Calu3 (cell line): ENCODE measurements around the gene KLRC4. TPM values are rescaled to one million over a fixed set of nuclear protein-coding genes. Genes with fewer than 3 reads are reported as not detected.
"Not testable (repeated sequence)": the region's sequence is repeated elsewhere in the genome, so short reads cannot be mapped to it uniquely, and the experiment has no call there.

Experiments used
- BruUV-seq: library from RNA; stranded (reverse); fragments of 400-500 nt; replicated peaks from 2 replicates; lab custom pipeline; 2021; lab: Mats Ljungman, UMichigan
- CTCF ChIA-PET: fragments of 300-600 bp; sonication (Branson Sonifier 250); formaldehyde crosslinking; loops from one replicate; lab custom pipeline; 2022; ENCODE audit warnings: antibody characterized with exemption; lab: Charles Lee
- DNase-seq: peaks from one replicate; pipeline ENCODE4 v3.0.0; 2022
- H3K27ac Mint-ChIP-seq: one replicate; pipeline ENCODE4 v1.8.0; 2022; ENCODE audit warnings: mixed read lengths; ENCODE audit not compliant: unreplicated experiment
- H3K27me3 Mint-ChIP-seq: one replicate; pipeline ENCODE4 v1.8.0; 2022; ENCODE audit warnings: mixed read lengths; ENCODE audit not compliant: unreplicated experiment
- H3K36me3 Mint-ChIP-seq: one replicate; pipeline ENCODE4 v1.8.0; 2022; ENCODE audit warnings: mild to moderate bottlenecking, moderate library complexity, mixed read lengths; ENCODE audit not compliant: insufficient read depth, unreplicated experiment
- H3K4me1 Mint-ChIP-seq: one replicate; pipeline ENCODE4 v1.8.0; 2022; ENCODE audit warnings: mild to moderate bottlenecking, low read depth, mixed read lengths; ENCODE audit not compliant: unreplicated experiment
- H3K4me3 Mint-ChIP-seq: one replicate; pipeline ENCODE4 v1.8.0; 2022; ENCODE audit warnings: mild to moderate bottlenecking, low read depth, moderate library complexity, mixed read lengths; ENCODE audit not compliant: unreplicated experiment
- H3K9me3 Mint-ChIP-seq: one replicate; pipeline ENCODE4 v1.8.0; 2022; ENCODE audit warnings: low read depth, mixed read lengths; ENCODE audit not compliant: unreplicated experiment
- CTCF ChIP-seq: fragments of 200-600 bp; IDR thresholded peaks from one replicate; pipeline ENCODE4 v1.8.0; 2022; ENCODE audit warnings: antibody characterized with exemption; ENCODE audit not compliant: unreplicated experiment
- intact Hi-C: fragments of 100-400 bp; cut with micrococcal nuclease; formaldehyde crosslinking; loops from one replicate; pipeline ENCODE4 v1.10.0; 2022; ENCODE audit not compliant: unreplicated experiment
- total RNA-seq: library from RNA; stranded (reverse); gene quantifications from 2 replicates; pipeline ENCODE4 v1.2.3, GENCODE V29; 2022

The KLRC4 gene
- total RNA-seq, 1 experiment from 2014 or later, result not detected

- no peaks in the 10 kb centered on the region for H3K27me3 Mint-ChIP-seq
- no peaks in the 10 kb centered on the region for H3K9me3 Mint-ChIP-seq
- peaks cover 6% of the 10 kb centered on the region for H3K36me3 Mint-ChIP-seq
- DNase-seq, result no peak
- H3K4me1 Mint-ChIP-seq, result peaks cover 24% of the 10 kb centered on the region
- H3K27ac Mint-ChIP-seq, result no peak overlapping the region
- intact Hi-C loops, result no loop called here
- no peak overlapping the region for H3K4me3 Mint-ChIP-seq
- TF ChIP-seq CTCF, result no peak
- CTCF ChIA-PET, result no interaction called here
- BruUV-seq, result no TSS peak
Observed at GRCh38 chr12:10398168-10398567, 11.4 kb downstream of the KLRC4 start.

GRCh38 chr12:10397296-10397695, 12.3 kb downstream of the KLRC4 start:
- H3K4me3 Mint-ChIP-seq, result no peak overlapping the region
- H3K4me1 Mint-ChIP-seq, result peaks cover 30% of the 10 kb centered on the region
- BruUV-seq, result no TSS peak
- no peak for TF ChIP-seq CTCF
- intact Hi-C loops, result no loop called here
- H3K27ac Mint-ChIP-seq, result no peak overlapping the region
- H3K36me3 Mint-ChIP-seq, result peaks cover 6% of the 10 kb centered on the region
- no peak for DNase-seq
- CTCF ChIA-PET, result interaction anchor here (0.6 to 0.7 kb wide), 2 partner anchors 14 to 31 kb away, joined by 3 to 4 read pairs; no protein-coding TSS in a partner anchor
- H3K9me3 Mint-ChIP-seq, result no peaks in the 10 kb centered on the region
- H3K27me3 Mint-ChIP-seq, result no peaks in the 10 kb centered on the region

- H3K4me3 Mint-ChIP-seq, result peak overlapping the region; percentile 58
- intact Hi-C loops, H3K27me3 Mint-ChIP-seq, CTCF ChIA-PET, BruUV-seq, H3K36me3 Mint-ChIP-seq, H3K9me3 Mint-ChIP-seq, DNase-seq: not testable (repeated sequence)
- peak overlapping the region; percentile 97 for H3K27ac Mint-ChIP-seq
- H3K4me1 Mint-ChIP-seq, result peaks cover 32% of the 10 kb centered on the region
Observed at GRCh38 chr12:10396176-10396575, 13.4 kb downstream of the KLRC4 start.

- Mint-ChIP-seq H3K27ac (peak overlapping the region; percentile 97), H3K4me1 (peaks cover 32% of the 10 kb centered on the region), H3K9me3 (no peaks in the 10 kb centered on the region), H3K36me3 (peaks cover 6% of the 10 kb centered on the region), H3K4me3 (peak overlapping the region; percentile 58), H3K27me3 (no peaks in the 10 kb centered on the region)
- TF ChIP-seq CTCF, result no peak
- CTCF ChIA-PET, result interaction anchor here (0.6 kb wide), 1 partner anchor 95 kb away, joined by 3 read pairs; no protein-coding TSS in a partner anchor
- intact Hi-C loops, result loop anchor here (2.0 kb wide), 2 partner anchors 23 to 35 kb away; no protein-coding TSS in a partner anchor
- BruUV-seq, result no TSS peak
- DNase-seq, result peak; percentile 51
Observed at GRCh38 chr12:10395390-10395998, 14.1 kb downstream of the KLRC4 start.

- DNase-seq, H3K36me3 Mint-ChIP-seq, H3K9me3 Mint-ChIP-seq, CTCF ChIA-PET, BruUV-seq, H3K27me3 Mint-ChIP-seq: not testable (repeated sequence)
- Mint-ChIP-seq H3K4me1 (peaks cover 32% of the 10 kb centered on the region), H3K4me3 (peak overlapping the region; percentile 1), H3K27ac (peak overlapping the region; percentile 97)
- intact Hi-C loops, result loop anchor here (2.0 kb wide), 2 partner anchors 22 to 34 kb away; no protein-coding TSS in a partner anchor
Observed at GRCh38 chr12:10394531-10395152, 14.9 kb downstream of the KLRC4 start.
